ENCODE data around the gene AGXT. TPM values are rescaled to one million over a fixed set of nuclear protein-coding genes. Genes with fewer than 3 reads are reported as not detected.

The AGXT gene
- total RNA-seq, 1 donor from 2014 or later, result not detected

GRCh38 chr2:240895656-240896388 lies 27.2 kb downstream of the AGXT start, which contains the start of gene MAB21L4:
TSS of gene MAB21L4 (minus strand) at chr2:240896156. CDS start at chr2:240895997, 159 bp downstream.
- H3K36me3 Mint-ChIP-seq (ENCODE audit: unreplicated experiment), result no peaks in the 10 kb centered on the region
- no peak within 1 kb of the TSS for H3K27ac Mint-ChIP-seq (ENCODE audit: unreplicated experiment)

GRCh38 chr2:240896394-240896793 lies 27.8 kb downstream of the AGXT start:
- Mint-ChIP-seq H3K4me1 (ENCODE audit: low read depth, unreplicated experiment) (no peaks in the 10 kb centered on the region), H3K27me3 (ENCODE audit: unreplicated experiment) (peaks cover 2% of the 10 kb centered on the region), H3K27ac (ENCODE audit: unreplicated experiment) (no peak overlapping the region), H3K9me3 (ENCODE audit: unreplicated experiment) (peaks cover 3% of the 10 kb centered on the region), H3K36me3 (ENCODE audit: unreplicated experiment) (no peaks in the 10 kb centered on the region), H3K4me3 (ENCODE audit: unreplicated experiment) (no peak overlapping the region)
- DNase-seq, result no peak
- no peak for TF ChIP-seq CTCF (IDR thresholded peaks at IDR 0.05; ENCODE audit: partially characterized antibody, unreplicated experiment)

More at GRCh38 chr2:240895656-240896388, 27.2 kb downstream of the AGXT start, which contains the start of gene MAB21L4:
- Mint-ChIP-seq H3K4me3 (ENCODE audit: unreplicated experiment) (no peak within 1 kb of the TSS), H3K27me3 (ENCODE audit: unreplicated experiment) (no peaks in the 10 kb centered on the region), H3K9me3 (ENCODE audit: unreplicated experiment) (peaks cover 1% of the 10 kb centered on the region), H3K4me1 (ENCODE audit: low read depth, unreplicated experiment) (no peaks in the 10 kb centered on the region)
- no peak for DNase-seq
- no peak for TF ChIP-seq CTCF (IDR thresholded peaks at IDR 0.05; ENCODE audit: partially characterized antibody, unreplicated experiment)

- no peak overlapping the region for H3K4me3 Mint-ChIP-seq (ENCODE audit: unreplicated experiment)
- no peak for DNase-seq
- H3K27ac Mint-ChIP-seq (ENCODE audit: unreplicated experiment), result no peak overlapping the region
- TF ChIP-seq CTCF (IDR thresholded peaks at IDR 0.05; ENCODE audit: partially characterized antibody, unreplicated experiment), result no peak
- H3K27me3 Mint-ChIP-seq (ENCODE audit: unreplicated experiment), result peaks cover 2% of the 10 kb centered on the region
- no peaks in the 10 kb centered on the region for H3K36me3 Mint-ChIP-seq (ENCODE audit: unreplicated experiment)
- peaks cover 5% of the 10 kb centered on the region for H3K9me3 Mint-ChIP-seq (ENCODE audit: unreplicated experiment)
- H3K4me1 Mint-ChIP-seq (ENCODE audit: low read depth, unreplicated experiment), result no peaks in the 10 kb centered on the region
These were observed 28.5 kb downstream of the AGXT start for GRCh38 chr2:240896871-240897692.

- DNase-seq, result no peak
- Mint-ChIP-seq H3K4me1 (ENCODE audit: low read depth, unreplicated experiment) (no peaks in the 10 kb centered on the region), H3K27ac (ENCODE audit: unreplicated experiment) (no peak overlapping the region), H3K4me3 (ENCODE audit: unreplicated experiment) (no peak overlapping the region), H3K9me3 (ENCODE audit: unreplicated experiment) (peaks cover 7% of the 10 kb centered on the region), H3K27me3 (ENCODE audit: unreplicated experiment) (peaks cover 2% of the 10 kb centered on the region), H3K36me3 (ENCODE audit: unreplicated experiment) (no peaks in the 10 kb centered on the region)
- TF ChIP-seq CTCF (IDR thresholded peaks at IDR 0.05; ENCODE audit: partially characterized antibody, unreplicated experiment), result no peak
These were observed 29.6 kb downstream of the AGXT start for GRCh38 chr2:240898108-240898730.

Measured in glutamatergic neuron (in vitro differentiated cells).